Nephron progenitor cell (in vitro differentiated cells): Measurements from ENCODE around the gene CFAP70.

Experiments
- DNase-seq: peaks from one replicate; pipeline ENCODE4 v3.0.0; 2021
- H3K27ac Mint-ChIP-seq: 2 replicates; pipeline ENCODE4 v1.8.0; 2021; ENCODE audit warnings: mild to moderate bottlenecking, moderate library complexity, mixed read lengths
- H3K27me3 Mint-ChIP-seq: 2 replicates; pipeline ENCODE4 v1.8.0; 2021; ENCODE audit warnings: mild to moderate bottlenecking, low read depth, mixed read lengths; ENCODE audit not compliant: poor library complexity
- H3K36me3 Mint-ChIP-seq: 2 replicates; pipeline ENCODE4 v1.8.0; 2021; ENCODE audit warnings: low read depth, mixed read lengths
- H3K4me1 Mint-ChIP-seq: 2 replicates; pipeline ENCODE4 v1.8.0; 2021; ENCODE audit warnings: mixed read lengths
- H3K4me3 Mint-ChIP-seq: 2 replicates; pipeline ENCODE4 v1.8.0; 2021; ENCODE audit warnings: mild to moderate bottlenecking, moderate library complexity, mixed read lengths
- H3K9me3 Mint-ChIP-seq: 2 replicates; pipeline ENCODE4 v1.8.0; 2021; ENCODE audit warnings: mild to moderate bottlenecking, moderate library complexity, mixed read lengths
- CTCF ChIP-seq: fragments of 200-600 bp; sonication (generic); IDR thresholded peaks from 2 replicates; pipeline ENCODE4 v1.5.0; 2021; ENCODE audit warnings: antibody characterized with exemption

Gene CFAP70

GRCh38 chr10:73206385-73206784 is 152.3 kb downstream of the CFAP70 start:
- Mint-ChIP-seq H3K4me1 (no peaks in the 10 kb centered on the region), H3K9me3 (peaks cover 18% of the 10 kb centered on the region), H3K27me3 (no peaks in the 10 kb centered on the region), H3K4me3 (no peak overlapping the region), H3K36me3 (peaks cover 80% of the 10 kb centered on the region), H3K27ac (no peak overlapping the region)
- TF ChIP-seq CTCF, result no peak
- no peak for DNase-seq

DNA sequence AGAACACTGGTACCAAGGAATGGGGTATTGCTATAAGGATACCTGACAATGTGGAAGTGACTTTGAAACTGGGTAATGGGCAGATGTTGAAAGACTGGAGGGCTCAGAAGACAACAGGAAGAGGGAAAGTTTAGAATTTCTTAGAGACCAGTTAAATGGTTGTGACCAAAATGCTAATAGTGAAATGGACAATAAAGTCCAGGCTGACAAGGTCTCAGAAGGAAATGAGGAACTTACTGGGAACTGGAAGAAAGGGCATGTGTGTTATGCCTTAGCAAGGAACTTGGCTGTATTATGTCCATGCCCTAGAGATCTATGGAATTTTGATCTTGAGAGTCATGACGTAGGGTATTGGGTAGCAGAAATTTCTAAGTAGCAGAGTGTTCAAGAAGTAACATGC is 152.8 kb downstream of the CFAP70 start:
- H3K4me1 Mint-ChIP-seq, result no peaks in the 10 kb centered on the region
- DNase-seq, result no peak
- peaks cover 84% of the 10 kb centered on the region for H3K36me3 Mint-ChIP-seq
- H3K9me3 Mint-ChIP-seq, result peaks cover 18% of the 10 kb centered on the region
- no peaks in the 10 kb centered on the region for H3K27me3 Mint-ChIP-seq
- no peak for TF ChIP-seq CTCF
- no peak overlapping the region for H3K27ac Mint-ChIP-seq
- H3K4me3 Mint-ChIP-seq, result no peak overlapping the region

DNA sequence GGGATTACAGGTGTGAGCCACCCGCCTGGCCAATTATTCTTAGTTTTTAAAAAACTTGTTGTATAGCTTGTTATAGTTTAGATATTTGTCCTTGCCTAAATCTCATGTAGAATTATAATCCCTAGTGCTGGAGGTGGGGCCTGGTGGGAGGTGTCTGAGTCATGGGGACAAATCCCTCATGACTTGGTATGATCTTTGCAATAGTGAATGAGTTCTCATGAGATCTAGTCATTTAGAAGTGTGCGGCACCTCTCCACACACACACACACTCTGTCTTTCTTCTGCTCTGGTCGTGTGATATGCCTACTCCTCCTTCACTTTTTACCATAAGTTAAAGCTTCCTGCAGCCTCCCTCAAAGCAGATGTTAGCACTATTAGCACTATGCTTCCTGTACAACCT is 153.6 kb downstream of the CFAP70 start:
- Mint-ChIP-seq H3K9me3 (peaks cover 18% of the 10 kb centered on the region), H3K4me3 (no peak overlapping the region), H3K4me1 (no peaks in the 10 kb centered on the region), H3K36me3 (peaks cover 84% of the 10 kb centered on the region), H3K27me3 (no peaks in the 10 kb centered on the region), H3K27ac (no peak overlapping the region)
- DNase-seq, result no peak
- TF ChIP-seq CTCF, result no peak
